ENCODE results near the gene SLC31A2.

DNA sequence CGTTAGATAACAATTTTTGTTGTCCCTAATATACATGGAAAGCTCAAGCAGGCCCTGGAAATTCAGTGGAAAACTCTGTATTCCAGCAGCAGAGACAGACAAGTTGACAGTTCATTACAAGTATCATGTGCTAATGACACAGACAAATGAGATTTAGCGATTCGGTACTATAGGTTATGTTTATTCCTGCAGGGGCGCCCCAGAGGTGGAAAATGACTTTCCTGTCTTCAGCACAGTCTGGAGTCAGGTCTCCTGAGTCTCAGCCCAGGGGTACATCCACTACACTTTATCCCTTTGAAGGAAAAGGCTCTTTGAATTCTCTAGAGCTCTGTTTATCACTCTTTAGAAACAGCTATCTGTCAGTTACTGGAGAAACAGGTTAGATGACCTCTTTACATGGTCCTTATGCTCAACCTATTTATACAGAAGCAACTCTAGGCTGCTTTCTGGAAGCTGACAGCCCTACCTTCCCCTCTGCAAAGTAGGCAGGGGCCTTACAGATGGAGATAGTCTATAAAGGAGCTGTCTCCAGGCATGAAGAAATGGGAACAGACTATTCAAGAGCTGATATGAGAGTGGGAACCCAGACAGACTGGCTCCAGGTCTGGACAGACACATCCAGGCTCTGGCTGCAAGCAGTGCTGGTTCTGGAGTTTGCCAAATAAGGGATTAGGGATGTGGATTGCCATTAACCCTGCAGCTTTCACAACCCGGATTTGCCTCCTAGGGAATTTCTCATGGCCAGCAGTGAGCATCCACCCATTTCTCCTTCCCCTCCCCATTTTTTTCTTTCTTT lies 7.2 kb upstream of the SLC31A2 start:
- TF ChIP-seq CTCF (IDR thresholded peaks at IDR 0.05; ENCODE audit: insufficient read depth, low read depth, low read length) (no peak), EZH2 (IDR thresholded peaks at IDR 0.05; ENCODE audit: insufficient read depth, low read length) (no peak)

Data from astrocyte (in vitro differentiated cells and primary cell).